Peyer's patch (tissue), 4 donors: ENCODE data around the gene CNOT3.
"Not testable (repeated sequence)": the region's sequence is repeated elsewhere in the genome, so short reads cannot be mapped to it uniquely, and the experiment has no call there.

Experiments
- CTCF ChIP-seq, 6 experiments: fragments of 450-650 bp in 4 of 6; fragments of 200-600 bp in 2 of 6; sonication (generic) in 1 of 6; IDR thresholded peaks; one replicate each; pipeline ENCODE4 v1.5.1; 2017 to 2019; ENCODE audit warnings: antibody characterized with exemption in 6 of 6, mild to moderate bottlenecking in 3 of 6, moderate library complexity in 1 of 6
- POLR2A ChIP-seq, 2 donors: fragments of 450-650 bp; IDR thresholded peaks; one replicate each; pipeline ENCODE4 v1.5.1; 2017; ENCODE audit warnings: antibody characterized with exemption in 2 of 2, mild to moderate bottlenecking in 2 of 2, moderate library complexity in 2 of 2

- TF ChIP-seq CTCF (IDR thresholded peaks at IDR 0.05): peak in 1 of 6 experiments; percentile 2
- not testable (repeated sequence) for TF ChIP-seq POLR2A (IDR thresholded peaks at IDR 0.05)
Observed at GRCh38 chr19:54095859-54096616, 41.5 kb upstream of the CNOT3 start.
